COLO668 (cell line): ENCODE data around the gene SLIT1.

Experiments
- DNase-seq: peaks from one replicate; lab custom pipeline; 2025; ENCODE audit not compliant: unreplicated experiment; lab: John Stamatoyannopoulos, UW

Gene SLIT1

GRCh38 chr10:97185326-97186058 lies at the start of gene SLIT1:
TSS of gene SLIT1 (minus strand) at chr10:97185959. CDS start at chr10:97185674, 285 bp downstream.
- peak; percentile 66 for DNase-seq

GRCh38 chr10:97235353-97235752 lies 49.6 kb upstream of the SLIT1 start:
- no peak for DNase-seq

- no peak for DNase-seq
These were observed 48.6 kb upstream of the SLIT1 start for GRCh38 chr10:97234400-97234799.

GRCh38 chr10:97230146-97230545 lies 44.4 kb upstream of the SLIT1 start:
- DNase-seq, result no peak

GRCh38 chr10:97229322-97230015 lies 43.7 kb upstream of the SLIT1 start:
- DNase-seq, result no peak

GRCh38 chr10:97228775-97229157 lies 43.0 kb upstream of the SLIT1 start:
- DNase-seq, result no peak

- DNase-seq, result no peak
These were observed 42.5 kb upstream of the SLIT1 start for GRCh38 chr10:97228130-97228774.

GRCh38 chr10:97226398-97226797 lies 40.6 kb upstream of the SLIT1 start:
- DNase-seq, result no peak

GRCh38 chr10:97224483-97225435 lies 39.0 kb upstream of the SLIT1 start:
- no peak for DNase-seq

- DNase-seq, result no peak
These were observed 36.7 kb upstream of the SLIT1 start for GRCh38 chr10:97222326-97222961.

- no peak for DNase-seq
These were observed 34.6 kb upstream of the SLIT1 start for GRCh38 chr10:97220355-97220754.

GRCh38 chr10:97217299-97217698 lies 31.5 kb upstream of the SLIT1 start:
- DNase-seq, result no peak

- no peak for DNase-seq
These were observed 30.0 kb upstream of the SLIT1 start for GRCh38 chr10:97215619-97216260.

GRCh38 chr10:97213431-97213830 lies 27.7 kb upstream of the SLIT1 start:
- no peak for DNase-seq

- no peak for DNase-seq
These were observed 25.5 kb upstream of the SLIT1 start for GRCh38 chr10:97211229-97211628.

GRCh38 chr10:97210543-97210960 lies 24.8 kb upstream of the SLIT1 start:
- DNase-seq, result peak; percentile 58

GRCh38 chr10:97207756-97208346 lies 22.1 kb upstream of the SLIT1 start:
- no peak for DNase-seq

GRCh38 chr10:97207131-97207530 lies 21.4 kb upstream of the SLIT1 start:
- DNase-seq, result no peak

- DNase-seq, result no peak
These were observed 19.3 kb upstream of the SLIT1 start for GRCh38 chr10:97204826-97205679.
